Prostate gland (tissue), 2 donors: ENCODE measurements around the gene CEACAM3. TPM values are rescaled to one million over a fixed set of nuclear protein-coding genes. Genes with fewer than 3 reads are reported as not detected.

Experiments
- DNase-seq: peaks from one replicate; pipeline ENCODE4 v3.0.0-alpha.2; 2019; ENCODE audit warnings: low spot score
- H3K27ac ChIP-seq, 2 donors: fragments of 200-600 bp; sonication (generic); 2 replicates each; pipeline ENCODE4 v1.5.1; 2017 to 2019
- H3K27me3 ChIP-seq: fragments of 200-600 bp; sonication (generic); replicated peaks from 2 replicates; pipeline ENCODE4 v1.5.1; 2019; ENCODE audit not compliant: insufficient read depth
- H3K36me3 ChIP-seq, 2 donors: fragments of 200-600 bp; sonication (generic); 1 replicate in 1 of 2; 2 replicates in 1 of 2; pipeline versions ENCODE4 v1.5.1 to v1.8.1; 2017 to 2019
- H3K4me1 ChIP-seq: fragments of 200-600 bp; sonication (generic); replicated peaks from 2 replicates; pipeline ENCODE4 v1.5.1; 2019
- H3K4me3 ChIP-seq, 2 donors: fragments of 200-600 bp; sonication (generic); 2 replicates each; pipeline ENCODE4 v1.5.1; 2017 to 2019
- H3K9me3 ChIP-seq: fragments of 200-600 bp; sonication (generic); 2 replicates; pipeline ENCODE4 v1.5.1; 2017
- POLR2A ChIP-seq: fragments of 450-650 bp; IDR thresholded peaks from one replicate; pipeline ENCODE4 v1.6.1; 2016; ENCODE audit warnings: antibody characterized with exemption, mild to moderate bottlenecking
- POLR2AphosphoS5 ChIP-seq: sonication (generic); formaldehyde crosslinking; IDR thresholded peaks from one replicate; pipeline ENCODE4 v1.6.1; 2017; ENCODE audit warnings: antibody characterized with exemption
- WGBS: methylation state at CpG from one replicate; pipeline ENCODE4 v1.1.5; 2018; 5-methylcytosine and 5-hydroxymethylcytosine counted together
- intact Hi-C: fragments of 100-400 bp; cut with DNase I; formaldehyde crosslinking; loops from one replicate; pipeline ENCODE4 v1.14.2; 2022
- total RNA-seq, 2 donors: library from RNA; depleted of rRNA; stranded (reverse); fragments of >200 nt; gene quantifications; one replicate each; pipeline ENCODE4 v1.1.0, GENCODE V29; 2016
- TF ChIP-seq, protein P1 (sequence below), 4 experiments: fragments of 200-600 bp in 2 of 4; fragments of 450-650 bp in 2 of 4; sonication (generic) in 2 of 4; IDR thresholded peaks; 1 replicate in 3 of 4; 2 replicates in 1 of 4; pipeline ENCODE4 v1.5.1; 2016 to 2019; ENCODE audit warnings: antibody characterized with exemption in 4 of 4, mild to moderate bottlenecking in 2 of 4, moderate library complexity in 2 of 4

Gene CEACAM3
- total RNA-seq, 2 donors from 2014 or later: 0.59 TPM; not detected in 1

DNA sequence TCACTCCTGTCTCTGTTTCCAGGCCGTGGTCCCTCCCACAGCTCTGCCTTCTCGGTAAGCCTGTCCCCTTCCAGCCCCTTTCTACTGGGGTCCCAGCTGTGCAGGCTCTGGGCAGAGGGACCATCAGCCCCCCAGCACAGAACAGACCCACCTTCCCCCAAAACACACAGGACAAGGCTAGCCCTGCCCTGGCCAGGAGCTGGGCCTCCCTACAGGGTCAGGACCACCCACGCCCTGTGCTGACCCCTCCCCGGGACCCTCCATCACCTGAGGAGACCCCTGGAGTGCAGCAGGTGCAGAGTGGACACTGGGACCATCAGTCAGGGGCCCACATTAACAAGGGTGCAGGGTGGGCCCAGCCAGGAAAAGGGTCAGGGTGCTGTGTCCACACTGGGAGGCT lies 13.9 kb downstream of the CEACAM3 start:
- H3K27ac ChIP-seq: no peak overlapping the region
- intact Hi-C loops: no loop called here
- WGBS: 74% methylated on average over 4 of the region's 4 CpGs

DNA sequence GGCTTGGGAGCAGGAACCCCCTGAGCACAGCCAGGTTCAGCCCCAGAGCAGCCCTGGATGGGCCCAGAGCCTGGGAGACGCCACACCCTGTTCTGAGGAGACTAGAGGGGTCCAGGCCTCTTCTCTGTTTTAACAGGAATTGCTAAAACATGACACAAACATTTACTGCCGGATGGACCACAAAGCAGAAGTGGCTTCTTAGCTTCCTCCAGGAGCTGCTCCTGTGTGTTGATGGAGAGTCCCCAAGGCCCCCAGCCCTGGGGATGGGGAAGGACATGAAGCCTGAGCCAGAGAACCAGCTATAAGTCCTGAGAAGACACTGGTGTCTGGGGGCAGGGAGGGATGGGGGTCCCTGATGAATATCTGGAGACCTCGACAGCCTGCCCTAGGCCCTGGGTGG lies 14.6 kb downstream of the CEACAM3 start:
- Histone ChIP-seq H3K27ac (no peak overlapping the region), H3K36me3 (no peaks in the 10 kb centered on the region), H3K4me3 (no peak overlapping the region), H3K4me1 (no peaks in the 10 kb centered on the region), H3K9me3 (no peaks in the 10 kb centered on the region), H3K27me3 (no peaks in the 10 kb centered on the region)
- intact Hi-C loops: no loop called here
- 65% methylated on average over 3 of the region's 3 CpGs for WGBS
- DNase-seq: no peak
- TF ChIP-seq, protein P1, sequence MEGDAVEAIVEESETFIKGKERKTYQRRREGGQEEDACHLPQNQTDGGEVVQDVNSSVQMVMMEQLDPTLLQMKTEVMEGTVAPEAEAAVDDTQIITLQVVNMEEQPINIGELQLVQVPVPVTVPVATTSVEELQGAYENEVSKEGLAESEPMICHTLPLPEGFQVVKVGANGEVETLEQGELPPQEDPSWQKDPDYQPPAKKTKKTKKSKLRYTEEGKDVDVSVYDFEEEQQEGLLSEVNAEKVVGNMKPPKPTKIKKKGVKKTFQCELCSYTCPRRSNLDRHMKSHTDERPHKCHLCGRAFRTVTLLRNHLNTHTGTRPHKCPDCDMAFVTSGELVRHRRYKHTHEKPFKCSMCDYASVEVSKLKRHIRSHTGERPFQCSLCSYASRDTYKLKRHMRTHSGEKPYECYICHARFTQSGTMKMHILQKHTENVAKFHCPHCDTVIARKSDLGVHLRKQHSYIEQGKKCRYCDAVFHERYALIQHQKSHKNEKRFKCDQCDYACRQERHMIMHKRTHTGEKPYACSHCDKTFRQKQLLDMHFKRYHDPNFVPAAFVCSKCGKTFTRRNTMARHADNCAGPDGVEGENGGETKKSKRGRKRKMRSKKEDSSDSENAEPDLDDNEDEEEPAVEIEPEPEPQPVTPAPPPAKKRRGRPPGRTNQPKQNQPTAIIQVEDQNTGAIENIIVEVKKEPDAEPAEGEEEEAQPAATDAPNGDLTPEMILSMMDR (IDR thresholded peaks at IDR 0.05): no peak
- no peak for TF ChIP-seq POLR2A
- TF ChIP-seq POLR2AphosphoS5: no peak

More for the DNA sequence above, 13.9 kb downstream of the CEACAM3 start:
- Histone ChIP-seq H3K27me3 (no peaks in the 10 kb centered on the region), H3K9me3 (no peaks in the 10 kb centered on the region), H3K4me3 (no peak overlapping the region), H3K36me3 (no peaks in the 10 kb centered on the region), H3K4me1 (no peaks in the 10 kb centered on the region)
- TF ChIP-seq POLR2A: no peak
- TF ChIP-seq, protein P1 (IDR thresholded peaks at IDR 0.05): no peak
- no peak for TF ChIP-seq POLR2AphosphoS5
- DNase-seq: no peak

DNA sequence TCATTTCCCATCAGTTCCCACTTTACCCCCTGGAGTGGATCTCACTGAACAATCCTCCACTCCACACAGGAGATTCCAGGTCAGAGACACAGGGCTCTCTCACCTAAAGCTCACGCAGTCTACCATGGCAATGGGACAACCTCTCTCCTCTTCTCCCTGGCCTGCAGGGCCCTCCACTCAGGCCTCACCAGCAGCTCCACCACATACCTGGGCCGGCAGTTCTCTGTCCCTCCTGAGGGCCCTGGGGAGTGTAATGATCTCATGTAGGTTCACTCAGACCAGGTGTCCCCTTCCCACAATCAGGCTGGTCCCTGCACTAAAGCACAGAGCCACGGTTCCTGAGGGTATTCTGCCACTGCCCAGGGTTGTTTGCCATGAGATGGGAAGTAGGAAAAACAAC lies 15.6 kb downstream of the CEACAM3 start:
- DNase-seq: no peak

DNA sequence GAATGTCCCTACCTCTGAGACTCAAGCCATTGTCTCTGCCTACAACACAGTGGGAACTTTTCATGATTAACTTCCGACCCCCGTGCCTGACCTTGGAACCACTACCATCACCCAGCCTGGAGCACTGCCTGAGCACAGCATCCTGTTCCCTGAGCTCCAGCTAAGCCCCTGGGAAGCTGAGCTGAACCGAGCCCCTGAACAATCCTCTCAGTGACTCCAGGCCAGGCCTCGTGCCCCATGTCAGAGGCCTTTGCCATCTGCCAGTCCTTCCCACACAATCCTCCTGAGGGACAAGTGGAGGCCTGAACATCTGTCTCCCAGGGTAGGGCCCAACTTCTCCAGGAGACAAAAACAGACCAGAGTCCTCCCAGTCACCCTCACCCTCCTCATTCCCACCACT lies 17.5 kb downstream of the CEACAM3 start:
- Histone ChIP-seq H3K4me1 (no peaks in the 10 kb centered on the region), H3K9me3 (no peaks in the 10 kb centered on the region), H3K27ac (no peak overlapping the region), H3K27me3 (no peaks in the 10 kb centered on the region), H3K36me3 (no peaks in the 10 kb centered on the region), H3K4me3 (no peak overlapping the region)
- TF ChIP-seq POLR2A (no peak), POLR2AphosphoS5 (no peak)
- TF ChIP-seq, protein P1 (IDR thresholded peaks at IDR 0.05): no peak
- intact Hi-C loops: no loop called here
- 73% methylated on average over 4 of the region's 4 CpGs for WGBS
- DNase-seq: no peak

More for the DNA sequence above, 15.6 kb downstream of the CEACAM3 start:
- H3K27ac ChIP-seq: no peak overlapping the region
- WGBS: 79% methylated on average over 3 of the region's 3 CpGs
- H3K4me3 ChIP-seq: no peak overlapping the region
- no peaks in the 10 kb centered on the region for H3K27me3 ChIP-seq
- H3K9me3 ChIP-seq: no peaks in the 10 kb centered on the region
- TF ChIP-seq, protein P1 (IDR thresholded peaks at IDR 0.05): no peak
- TF ChIP-seq POLR2AphosphoS5: no peak
- TF ChIP-seq POLR2A: no peak
- no peaks in the 10 kb centered on the region for H3K4me1 ChIP-seq
- intact Hi-C loops: no loop called here
- no peaks in the 10 kb centered on the region for H3K36me3 ChIP-seq

DNA sequence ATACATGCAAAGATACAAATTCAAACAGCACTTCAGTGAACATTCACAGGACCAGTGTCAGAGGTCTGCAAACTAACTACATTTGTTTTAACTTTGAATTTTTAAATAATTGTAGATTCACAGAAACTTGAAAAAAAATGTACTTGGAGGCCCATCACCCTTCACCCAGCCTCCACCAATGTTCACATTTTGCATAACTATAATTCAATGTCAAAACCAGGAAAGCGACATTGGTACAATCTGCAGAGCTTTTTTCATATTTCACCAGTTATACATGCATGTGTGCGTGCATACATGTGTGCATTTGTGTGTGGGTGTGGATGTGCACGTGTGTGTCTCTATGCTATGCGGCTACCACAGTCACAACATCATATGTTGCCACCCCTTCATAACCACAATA lies 18.9 kb downstream of the CEACAM3 start:
- H3K27me3 ChIP-seq: no peaks in the 10 kb centered on the region

More for the DNA sequence above, 18.9 kb downstream of the CEACAM3 start:
- no peak for DNase-seq
- Histone ChIP-seq H3K4me3 (no peak overlapping the region), H3K36me3 (no peaks in the 10 kb centered on the region), H3K9me3 (no peaks in the 10 kb centered on the region), H3K27ac (no peak overlapping the region), H3K4me1 (no peaks in the 10 kb centered on the region)
- TF ChIP-seq POLR2A (no peak), POLR2AphosphoS5 (no peak)
- TF ChIP-seq, protein P1 (IDR thresholded peaks at IDR 0.05): no peak
- WGBS: 70% methylated on average over 4 of the region's 4 CpGs
- intact Hi-C loops: no loop called here
